Activated T-cell treated with anti-CD3 and anti-CD28 coated beads, Interleukin-2, amount 50 U/mL, for 72 hours (primary cell): Measurements from ENCODE around the gene ALDH9A1. TPM values are rescaled to one million over a fixed set of nuclear protein-coding genes. Genes with fewer than 3 reads are reported as not detected.
A peak's percentile ranks its signal among the peaks of the same experiment; 100 is the strongest.
"Not testable (repeated sequence)": the region's sequence is repeated elsewhere in the genome, so short reads cannot be mapped to it uniquely, and the experiment has no call there.

ENCODE experiments used
- ATAC-seq, 2 donors: fragments of 150-1000 bp; cut with Tn5 transposase; replicated peaks in 1 of 2; 2 replicates each; pipeline ENCODE4 v1.10.0; 2021; ENCODE audit warnings: moderate library complexity in 2 of 2, mild to moderate bottlenecking in 1 of 2
- DNase-seq, 2 donors: peaks; one replicate each; pipeline ENCODE4 v3.0.0; 2021 to 2022; ENCODE audit warnings: mixed read lengths in 1 of 2
- H3K27ac Mint-ChIP-seq: one replicate; pipeline ENCODE4 v1.8.0; 2022; ENCODE audit warnings: mild to moderate bottlenecking, moderate library complexity, mixed read lengths
- H3K27me3 Mint-ChIP-seq: one replicate; pipeline ENCODE4 v1.8.0; 2022; ENCODE audit warnings: low read depth, mixed read lengths
- H3K36me3 Mint-ChIP-seq, 2 donors: one replicate each; pipeline ENCODE4 v1.8.0; 2022; ENCODE audit warnings: mixed read lengths in 2 of 2, mild to moderate bottlenecking in 1 of 2; ENCODE audit not compliant: insufficient read depth in 2 of 2
- H3K4me1 Mint-ChIP-seq: one replicate; pipeline ENCODE4 v1.8.0; 2022; ENCODE audit warnings: low read depth, mixed read lengths
- H3K4me3 Mint-ChIP-seq, 2 donors: one replicate each; pipeline ENCODE4 v1.8.0; 2022; ENCODE audit warnings: mild to moderate bottlenecking in 2 of 2, mixed read lengths in 2 of 2, moderate library complexity in 2 of 2
- H3K9me3 Mint-ChIP-seq, 2 donors: one replicate each; pipeline ENCODE4 v1.8.0; 2022; ENCODE audit warnings: mixed read lengths in 2 of 2
- total RNA-seq, 2 donors: library from RNA; stranded (reverse); gene quantifications; one replicate each; pipeline ENCODE4 v1.2.3, GENCODE V29; 2022

The ALDH9A1 gene
- total RNA-seq, 2 donors from 2014 or later = 28.0 to 38.8 TPM

DNA sequence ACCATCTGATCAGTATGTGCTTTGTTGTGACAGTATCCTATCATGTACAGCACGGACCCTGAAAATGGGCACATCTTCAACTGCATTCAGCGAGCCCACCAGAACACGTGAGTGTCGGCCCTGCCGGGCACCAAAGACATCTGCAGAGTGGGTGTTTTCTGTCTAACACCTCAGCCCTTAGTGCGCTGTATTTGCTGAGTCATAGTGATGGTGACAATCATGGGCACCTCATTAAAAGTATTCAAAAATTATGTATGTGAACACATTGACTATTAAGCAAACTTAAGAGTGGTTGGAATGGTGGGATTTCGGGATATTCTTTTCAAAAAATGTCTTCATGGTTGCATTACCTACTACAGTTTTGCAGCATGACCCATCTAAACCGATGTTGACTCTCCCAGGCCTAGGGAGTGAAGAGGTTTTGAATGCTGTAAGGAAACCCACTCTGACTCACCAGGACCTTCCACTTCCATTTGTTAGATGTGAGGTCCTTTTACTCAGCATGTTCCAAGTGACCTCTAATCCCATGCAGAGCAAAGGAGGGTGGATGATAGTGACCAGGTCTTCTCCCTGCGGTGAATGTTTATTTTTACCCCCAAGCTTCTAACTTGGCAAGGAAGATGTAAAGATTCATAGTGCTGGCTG lies 47.3 kb downstream of the ALDH9A1 start:
- H3K27ac Mint-ChIP-seq = no peak overlapping the region
- peaks cover 4% of the 10 kb centered on the region for H3K4me1 Mint-ChIP-seq
- H3K4me3 Mint-ChIP-seq = no peak overlapping the region
- ATAC-seq (no peak), DNase-seq (no peak)
- H3K9me3 Mint-ChIP-seq = no peaks in the 10 kb centered on the region
- H3K27me3 Mint-ChIP-seq = no peaks in the 10 kb centered on the region
- H3K36me3 Mint-ChIP-seq = no peaks in the 10 kb centered on the region

DNA sequence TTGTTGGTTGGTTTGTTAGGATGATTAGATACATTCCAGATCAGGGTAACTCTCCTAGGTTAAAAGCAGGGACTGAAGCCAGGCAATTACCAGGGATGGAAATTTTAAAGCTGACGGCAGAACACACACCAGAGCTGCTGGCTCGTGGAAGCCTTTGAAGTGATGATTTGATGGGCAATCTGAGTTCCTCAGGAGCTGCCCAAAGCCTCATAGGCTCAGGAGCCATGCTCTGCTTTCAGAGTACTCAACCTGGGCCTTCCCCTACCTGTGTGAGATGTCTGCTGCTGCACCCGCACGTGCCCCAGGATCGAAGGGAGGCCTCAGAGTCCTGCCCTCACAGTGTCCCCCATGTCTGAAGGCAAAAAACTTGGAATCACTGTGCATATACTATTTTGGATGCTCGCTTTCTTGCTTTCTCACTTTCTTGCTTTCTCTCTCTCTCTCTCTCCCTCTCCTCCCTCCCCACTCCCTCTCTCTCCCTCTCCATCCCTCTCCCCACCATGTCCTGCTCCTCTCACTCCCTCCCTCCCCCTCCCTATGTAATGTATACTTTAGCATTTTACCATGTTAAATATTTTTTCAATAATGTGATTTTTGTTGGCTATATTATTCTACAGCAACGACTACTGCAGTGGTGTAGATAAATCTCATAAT lies 49.3 kb downstream of the ALDH9A1 start:
- no peaks in the 10 kb centered on the region for H3K9me3 Mint-ChIP-seq
- peaks cover 18% of the 10 kb centered on the region for H3K4me1 Mint-ChIP-seq
- H3K36me3 Mint-ChIP-seq = no peaks in the 10 kb centered on the region
- no peak overlapping the region for H3K4me3 Mint-ChIP-seq
- H3K27ac Mint-ChIP-seq = no peak overlapping the region
- DNase-seq (no peak), ATAC-seq (no peak)
- no peaks in the 10 kb centered on the region for H3K27me3 Mint-ChIP-seq

DNA sequence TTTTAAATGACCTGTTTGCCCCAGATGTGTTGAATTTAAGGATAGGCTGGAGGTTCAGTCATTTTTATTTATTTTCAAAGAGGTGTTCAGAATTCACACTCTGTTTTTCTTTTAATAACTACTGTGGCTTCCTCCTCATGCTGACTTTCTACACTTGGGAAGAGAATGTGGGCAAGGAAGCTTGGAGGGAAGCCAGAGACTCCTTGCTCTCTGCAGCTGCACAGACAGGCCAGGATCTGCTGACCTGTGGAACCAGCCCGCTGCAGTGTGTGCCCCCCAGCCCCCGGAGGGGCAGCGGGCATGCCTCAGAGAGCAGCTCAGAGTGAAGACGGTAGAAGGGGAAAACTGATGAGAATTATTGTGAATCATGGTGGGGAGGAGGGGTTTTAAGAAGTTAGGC lies 50.4 kb downstream of the ALDH9A1 start:
- no peaks in the 10 kb centered on the region for H3K36me3 Mint-ChIP-seq
- DNase-seq (no peak), ATAC-seq (no peak)
- H3K4me1 Mint-ChIP-seq = peaks cover 21% of the 10 kb centered on the region
- H3K27ac Mint-ChIP-seq = no peak overlapping the region
- no peaks in the 10 kb centered on the region for H3K9me3 Mint-ChIP-seq
- H3K4me3 Mint-ChIP-seq = no peak overlapping the region
- no peaks in the 10 kb centered on the region for H3K27me3 Mint-ChIP-seq

DNA sequence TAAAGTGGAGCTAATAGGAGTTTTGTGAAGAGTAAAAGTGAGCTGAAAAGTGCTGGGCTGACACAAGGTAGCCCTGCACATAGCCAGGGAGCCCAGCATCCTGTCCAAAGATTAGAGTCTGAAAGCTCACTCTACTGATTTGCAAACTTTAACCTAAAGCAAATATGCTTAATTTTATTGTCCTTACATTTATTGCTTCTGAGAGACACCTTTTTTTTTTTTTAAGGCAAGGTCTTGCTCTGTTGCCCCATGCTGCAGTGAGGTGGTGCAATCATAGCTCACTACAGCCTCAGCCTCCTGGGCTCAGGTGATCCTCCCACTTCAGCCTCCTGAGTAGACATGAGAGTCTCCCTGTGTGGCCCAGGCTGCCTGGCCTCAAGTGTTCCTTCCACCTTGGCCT lies 50.8 kb downstream of the ALDH9A1 start:
- ATAC-seq (no peak), DNase-seq (no peak)
- peaks cover 21% of the 10 kb centered on the region for H3K4me1 Mint-ChIP-seq
- H3K4me3 Mint-ChIP-seq = no peak overlapping the region
- H3K27me3 Mint-ChIP-seq = no peaks in the 10 kb centered on the region
- no peaks in the 10 kb centered on the region for H3K9me3 Mint-ChIP-seq
- no peaks in the 10 kb centered on the region for H3K36me3 Mint-ChIP-seq
- no peak overlapping the region for H3K27ac Mint-ChIP-seq

DNA sequence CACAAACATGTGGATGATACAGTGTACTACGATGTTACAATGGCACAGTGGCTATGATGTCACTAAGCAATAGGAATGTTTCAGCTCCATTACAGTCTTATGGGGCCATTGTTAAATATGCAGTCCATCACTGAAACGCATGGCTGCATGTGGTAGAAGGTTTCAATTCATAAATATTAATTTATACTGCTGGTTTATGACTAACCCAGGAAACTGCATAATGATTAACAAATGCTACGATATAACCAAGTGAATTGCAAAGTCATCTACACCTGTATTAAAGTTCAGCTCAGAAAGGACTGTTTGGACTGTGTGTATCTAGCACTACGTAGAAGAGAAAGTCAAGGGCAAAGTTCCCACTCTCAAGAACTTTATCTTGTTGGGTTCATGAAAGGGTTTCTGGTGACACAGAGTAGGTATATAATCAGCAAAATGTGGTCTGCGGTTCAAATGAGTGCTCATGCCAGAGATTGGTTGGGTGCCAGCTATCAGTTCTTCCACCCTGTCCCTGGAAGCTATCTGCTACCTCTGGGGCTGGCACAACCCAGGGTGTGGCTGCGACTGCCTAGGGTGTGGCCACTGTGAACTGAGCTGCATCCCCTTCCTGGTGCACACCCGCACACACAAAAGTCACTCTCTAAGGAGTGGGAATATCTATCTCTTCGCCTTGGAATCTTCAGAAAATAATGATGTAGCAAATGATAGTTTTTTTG lies 52.6 kb downstream of the ALDH9A1 start:
- peaks cover 35% of the 10 kb centered on the region for H3K4me1 Mint-ChIP-seq
- DNase-seq = peak in 1 of 2 donors; percentile 9
- H3K27me3 Mint-ChIP-seq = no peaks in the 10 kb centered on the region
- H3K27ac Mint-ChIP-seq = no peak overlapping the region
- peak overlapping the region in 1 of 2 donors; percentile 45 for H3K4me3 Mint-ChIP-seq
- no peaks in the 10 kb centered on the region for H3K9me3 Mint-ChIP-seq
- H3K36me3 Mint-ChIP-seq = no peaks in the 10 kb centered on the region
- ATAC-seq = peak; percentile 39 to 42

DNA sequence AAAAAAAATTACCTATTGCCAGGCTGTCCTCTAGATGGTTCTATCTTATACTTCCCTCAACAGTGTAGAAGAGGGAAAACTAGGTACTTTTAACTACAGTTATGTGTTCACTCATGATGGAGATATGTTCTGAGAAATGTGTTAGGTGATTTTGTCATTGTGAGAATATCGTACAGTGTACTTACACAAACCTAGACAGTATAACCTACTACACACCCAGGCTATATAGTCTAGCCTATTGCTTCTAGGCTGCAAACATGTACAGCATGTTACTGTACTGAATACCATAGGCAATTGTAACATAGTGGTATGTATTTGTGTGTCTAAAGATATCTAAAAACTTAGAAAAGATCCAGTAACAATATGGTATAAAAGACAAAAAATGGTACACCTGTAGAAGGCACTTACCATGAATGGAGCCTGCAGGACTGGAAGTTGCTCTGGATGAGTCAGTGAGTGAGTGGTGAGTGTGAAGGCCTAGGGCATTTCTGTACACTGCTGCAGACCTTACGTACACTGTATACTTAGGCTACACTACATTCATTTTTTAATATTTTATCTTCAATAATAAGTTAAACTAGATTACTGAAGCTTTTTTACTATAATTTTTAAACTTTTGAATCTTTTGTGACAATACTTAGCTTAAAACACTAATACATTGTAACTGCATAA lies 54.2 kb downstream of the ALDH9A1 start:
- DNase-seq = no peak
- Mint-ChIP-seq H3K27ac (no peak overlapping the region), H3K27me3 (no peaks in the 10 kb centered on the region), H3K36me3 (no peaks in the 10 kb centered on the region), H3K4me1 (peaks cover 51% of the 10 kb centered on the region), H3K9me3 (no peaks in the 10 kb centered on the region), H3K4me3 (no peak overlapping the region)
- ATAC-seq = peak; percentile 43 to 63

DNA sequence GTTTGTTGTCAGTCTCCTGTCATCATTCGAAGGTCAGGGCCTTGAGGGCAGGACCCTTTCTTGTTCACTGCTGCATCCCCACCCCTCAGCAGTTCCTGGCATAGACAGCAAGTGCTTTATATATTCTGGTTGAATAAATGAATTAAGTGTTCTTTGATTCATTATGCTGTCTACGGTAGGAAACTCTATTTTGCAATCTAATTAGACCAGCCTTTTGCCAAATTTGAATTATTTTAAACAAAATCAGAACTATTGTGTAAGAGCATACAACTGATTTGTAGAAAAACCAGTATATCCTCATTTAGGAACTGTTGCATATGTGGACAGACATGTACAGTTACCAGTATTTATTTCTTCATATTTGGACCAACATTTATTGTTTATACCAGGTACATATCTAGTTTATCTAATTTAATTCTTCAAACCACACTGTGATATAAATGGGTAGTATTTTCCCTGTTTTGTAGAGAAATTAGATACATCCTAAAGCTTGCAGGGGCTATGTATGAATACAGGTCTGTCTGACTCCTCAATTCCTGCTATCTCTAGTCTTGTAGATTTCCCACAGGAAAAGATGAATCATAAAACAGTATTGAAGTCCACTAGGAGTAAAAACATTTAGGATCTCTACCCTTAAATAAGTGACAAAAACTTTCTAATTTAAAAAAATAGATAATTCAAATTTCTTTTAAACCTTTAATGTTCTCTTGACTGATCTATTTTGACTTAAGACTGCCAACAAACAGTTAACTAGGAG lies 57.0 kb downstream of the ALDH9A1 start:
- peaks cover 69% of the 10 kb centered on the region for H3K4me1 Mint-ChIP-seq
- no peaks in the 10 kb centered on the region for H3K27me3 Mint-ChIP-seq
- no peak for ATAC-seq
- H3K9me3 Mint-ChIP-seq = no peaks in the 10 kb centered on the region
- peak overlapping the region in 1 of 2 donors; percentile 51 for H3K4me3 Mint-ChIP-seq
- H3K36me3 Mint-ChIP-seq = no peaks in the 10 kb centered on the region
- no peak for DNase-seq
- no peak overlapping the region for H3K27ac Mint-ChIP-seq

DNA sequence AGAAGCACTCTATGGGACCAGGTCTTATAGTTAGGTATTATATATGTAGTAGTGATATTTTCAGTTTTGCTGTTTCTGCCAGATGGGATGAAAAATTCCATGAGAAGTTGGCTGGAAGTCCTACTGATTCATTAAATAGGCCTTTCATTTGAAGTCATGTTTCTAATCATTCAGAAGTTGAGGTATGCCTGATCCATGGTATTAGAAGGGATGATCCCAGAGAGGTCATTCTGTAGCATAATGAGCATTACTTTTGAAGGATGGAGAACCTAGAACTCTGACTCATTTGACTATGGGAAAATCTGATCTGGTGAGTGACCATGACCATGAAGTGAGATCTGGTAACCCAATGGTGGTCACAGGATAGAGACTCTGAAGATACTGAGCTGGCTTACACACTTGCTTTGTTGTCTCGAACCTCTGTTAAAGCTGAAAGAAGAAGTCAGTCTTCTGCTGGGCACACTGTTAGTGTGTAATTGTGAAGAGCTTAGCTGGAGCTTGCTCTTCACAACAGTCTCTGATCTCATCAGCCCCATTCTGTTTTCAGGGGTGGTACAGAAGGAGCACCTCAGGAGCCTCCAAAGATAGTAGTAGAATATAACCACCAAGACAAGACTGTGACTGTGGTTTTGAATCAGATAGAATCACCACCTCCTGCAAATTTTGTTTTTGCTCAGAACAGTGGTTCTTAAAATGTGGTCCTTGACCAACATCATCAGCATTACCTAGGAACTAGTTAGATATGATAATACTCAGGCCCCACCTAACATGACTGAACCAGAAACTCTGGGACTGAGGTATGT lies 58.3 kb downstream of the ALDH9A1 start:
- ATAC-seq (peak; percentile 79 to 90), DNase-seq (peak in 1 of 2 donors; percentile 25)
- Mint-ChIP-seq H3K4me3 (peak overlapping the region; percentile 42 to 51), H3K36me3 (peaks cover 0 to 1% of the 10 kb centered on the region in 2 donors), H3K9me3 (no peaks in the 10 kb centered on the region), H3K27ac (peak overlapping the region; percentile 30), H3K27me3 (no peaks in the 10 kb centered on the region), H3K4me1 (peaks cover 60% of the 10 kb centered on the region)

DNA sequence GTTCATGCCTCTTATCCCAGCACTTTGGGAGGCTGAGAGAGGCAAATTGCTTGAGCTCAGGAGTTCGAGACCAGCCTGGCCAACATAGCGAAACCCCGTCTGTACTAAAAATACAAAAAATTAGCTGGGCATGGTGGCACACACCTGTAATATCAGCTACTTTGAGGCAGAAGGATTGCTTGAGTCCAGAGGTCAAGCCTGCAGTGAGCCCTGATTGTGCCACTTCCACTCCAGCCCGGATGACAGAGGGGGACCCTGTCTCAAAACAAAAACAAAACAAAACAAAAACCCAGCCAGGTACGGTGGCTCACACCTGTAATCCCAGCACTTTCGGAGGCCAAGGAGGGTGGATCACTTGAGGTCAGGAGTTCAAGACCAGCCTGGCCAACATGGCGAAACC lies 60.2 kb downstream of the ALDH9A1 start:
- H3K4me3 Mint-ChIP-seq, H3K27me3 Mint-ChIP-seq, H3K9me3 Mint-ChIP-seq, DNase-seq, H3K36me3 Mint-ChIP-seq, H3K27ac Mint-ChIP-seq, ATAC-seq: not testable (repeated sequence)
- H3K4me1 Mint-ChIP-seq = peaks cover 54% of the 10 kb centered on the region

DNA sequence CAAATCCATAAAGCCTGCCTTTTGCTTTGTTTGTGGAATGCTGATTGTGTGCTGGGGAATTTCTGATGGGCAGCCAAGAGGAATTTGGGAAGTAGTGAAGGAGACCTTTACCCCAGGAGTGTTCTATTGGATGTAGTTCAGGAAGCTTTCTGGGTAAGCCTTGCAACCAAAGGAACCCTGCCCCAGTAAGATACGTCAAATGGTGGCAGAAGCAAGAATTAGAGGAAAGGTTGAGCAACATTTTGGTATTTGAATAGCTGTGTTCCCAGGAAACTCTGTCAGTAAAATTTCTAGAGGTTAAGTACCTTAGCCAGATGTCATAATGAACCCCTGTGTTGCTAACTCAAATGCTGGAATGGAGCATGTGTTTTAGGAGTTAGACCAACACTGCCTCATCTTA lies 60.9 kb downstream of the ALDH9A1 start:
- no peak for ATAC-seq
- H3K4me1 Mint-ChIP-seq = peaks cover 54% of the 10 kb centered on the region
- H3K4me3 Mint-ChIP-seq = no peak overlapping the region
- no peak for DNase-seq
- H3K27me3 Mint-ChIP-seq = no peaks in the 10 kb centered on the region
- H3K27ac Mint-ChIP-seq = no peak overlapping the region
- peaks cover 0 to 1% of the 10 kb centered on the region in 2 donors for H3K36me3 Mint-ChIP-seq
- H3K9me3 Mint-ChIP-seq = no peaks in the 10 kb centered on the region

DNA sequence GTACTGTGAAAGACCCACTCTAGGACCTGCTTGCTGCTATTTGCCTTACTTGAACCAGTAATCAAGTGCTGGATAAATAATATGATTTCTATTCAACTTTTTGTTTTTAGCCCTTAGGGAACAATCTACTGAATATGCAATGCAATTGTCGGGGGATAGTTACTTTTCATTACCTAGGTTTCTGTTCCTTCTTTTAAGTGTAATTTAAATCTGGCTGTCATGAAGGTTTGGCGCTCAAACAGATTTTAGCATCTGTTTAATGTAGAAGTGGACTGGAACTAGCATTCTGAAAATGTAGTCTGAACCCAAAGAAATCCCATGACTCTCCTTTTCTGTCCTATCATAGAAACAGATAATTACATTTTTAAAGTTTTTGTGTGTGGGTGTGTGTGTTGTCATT lies 62.5 kb downstream of the ALDH9A1 start:
- H3K4me1 Mint-ChIP-seq = peaks cover 41% of the 10 kb centered on the region
- no peaks in the 10 kb centered on the region for H3K9me3 Mint-ChIP-seq
- peaks cover 0 to 1% of the 10 kb centered on the region in 2 donors for H3K36me3 Mint-ChIP-seq
- no peak overlapping the region for H3K27ac Mint-ChIP-seq
- DNase-seq (no peak), ATAC-seq (no peak)
- no peak overlapping the region for H3K4me3 Mint-ChIP-seq
- no peaks in the 10 kb centered on the region for H3K27me3 Mint-ChIP-seq

DNA sequence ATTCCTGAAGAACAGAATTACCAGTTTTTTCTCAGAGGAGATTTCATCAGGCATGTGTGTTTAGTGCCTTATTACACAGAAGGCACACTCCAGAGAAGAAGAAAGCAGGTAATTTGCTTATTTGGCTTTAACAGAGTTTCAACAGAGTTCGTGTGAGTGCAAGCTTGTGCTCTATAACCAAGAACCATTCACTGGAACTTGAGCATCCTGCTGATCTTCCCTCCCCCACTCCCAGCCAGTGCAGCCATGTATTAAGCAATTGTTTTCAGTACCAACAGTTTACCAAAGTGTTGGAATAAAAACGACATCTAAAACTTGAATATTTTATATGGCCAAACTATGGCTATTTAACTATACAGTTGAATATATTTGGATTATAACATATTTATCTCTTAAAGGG lies 63.0 kb downstream of the ALDH9A1 start:
- Mint-ChIP-seq H3K4me1 (peaks cover 36% of the 10 kb centered on the region), H3K27me3 (no peaks in the 10 kb centered on the region), H3K27ac (no peak overlapping the region), H3K4me3 (no peak overlapping the region), H3K9me3 (no peaks in the 10 kb centered on the region), H3K36me3 (peaks cover 0 to 1% of the 10 kb centered on the region in 2 donors)
- ATAC-seq = no peak
- DNase-seq = no peak
